ENCODE data around the gene FBLN1.
"Not testable (repeated sequence)": the region's sequence is repeated elsewhere in the genome, so short reads cannot be mapped to it uniquely, and the experiment has no call there.

Gene FBLN1

DNA sequence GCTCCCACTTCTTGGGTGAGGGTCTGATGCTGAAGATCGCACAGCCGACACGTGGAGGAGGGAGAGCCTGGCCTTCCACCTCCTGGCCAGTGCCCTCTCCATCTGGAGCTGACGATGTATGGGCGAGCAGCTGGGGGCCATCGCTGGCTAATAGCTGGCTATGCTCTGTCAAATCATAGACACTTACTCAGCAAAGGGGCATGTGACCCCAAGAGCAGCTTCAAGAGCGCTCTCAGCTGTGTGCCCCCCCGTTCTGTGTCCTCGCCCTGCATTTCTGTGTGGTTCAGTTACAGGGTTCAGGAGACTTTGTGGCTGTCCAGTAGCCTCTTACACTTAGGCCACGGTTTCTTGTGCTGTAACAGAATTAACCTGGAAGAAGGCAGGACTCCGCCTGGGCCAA is 26.4 kb downstream of the FBLN1 start:
- no peak for DNase-seq

DNA sequence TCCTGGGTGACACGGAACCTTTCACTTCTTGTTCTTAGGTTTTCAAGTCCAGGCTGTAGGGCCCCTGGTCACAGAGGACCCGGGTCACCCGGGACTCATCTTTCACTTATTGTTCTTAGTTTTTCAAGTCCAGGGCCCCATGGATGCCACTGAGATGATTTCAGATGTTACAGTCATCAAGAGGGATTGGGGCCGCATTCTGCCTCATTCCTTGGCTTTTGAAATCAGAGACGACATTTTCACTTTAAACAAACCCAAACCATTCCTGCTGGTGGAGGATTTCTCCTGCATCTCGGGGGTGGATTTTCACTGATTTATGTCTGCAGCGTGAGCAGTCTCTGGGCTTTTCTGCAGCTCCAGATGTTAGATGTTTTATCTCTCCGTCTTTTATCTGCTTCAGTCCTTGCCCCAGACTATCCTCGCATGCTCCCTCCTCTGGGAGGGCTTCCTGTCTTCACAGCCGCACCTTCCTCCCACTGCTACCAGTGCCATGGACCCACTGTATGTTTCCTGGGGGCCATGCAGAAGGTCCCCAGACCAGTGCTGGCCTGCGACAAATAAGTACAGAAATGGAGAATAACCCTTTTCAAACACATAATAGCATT is 27.4 kb downstream of the FBLN1 start:
- DNase-seq = no peak

GRCh38 chr22:45531441-45532234 is 29.0 kb downstream of the FBLN1 start:
- DNase-seq = no peak

GRCh38 chr22:45532235-45532631 is 29.6 kb downstream of the FBLN1 start:
- DNase-seq = no peak

DNA sequence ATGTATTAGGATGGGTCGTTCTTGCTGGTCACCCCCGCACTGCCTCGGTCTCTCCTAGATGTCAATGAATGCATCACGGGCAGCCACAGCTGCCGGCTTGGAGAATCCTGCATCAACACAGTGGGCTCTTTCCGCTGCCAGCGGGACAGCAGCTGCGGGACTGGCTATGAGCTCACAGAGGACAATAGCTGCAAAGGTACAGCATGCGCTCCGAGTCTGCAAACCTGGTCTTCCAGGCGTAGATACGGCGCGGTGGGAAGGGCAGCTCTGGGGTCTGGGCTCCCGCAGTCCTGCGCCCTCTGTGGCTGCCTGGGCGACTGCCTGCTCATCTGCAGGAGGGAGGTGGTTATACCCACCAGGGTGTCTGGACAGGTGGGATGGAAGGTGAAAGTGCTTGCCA is 31.0 kb downstream of the FBLN1 start:
- DNase-seq = no peak

DNA sequence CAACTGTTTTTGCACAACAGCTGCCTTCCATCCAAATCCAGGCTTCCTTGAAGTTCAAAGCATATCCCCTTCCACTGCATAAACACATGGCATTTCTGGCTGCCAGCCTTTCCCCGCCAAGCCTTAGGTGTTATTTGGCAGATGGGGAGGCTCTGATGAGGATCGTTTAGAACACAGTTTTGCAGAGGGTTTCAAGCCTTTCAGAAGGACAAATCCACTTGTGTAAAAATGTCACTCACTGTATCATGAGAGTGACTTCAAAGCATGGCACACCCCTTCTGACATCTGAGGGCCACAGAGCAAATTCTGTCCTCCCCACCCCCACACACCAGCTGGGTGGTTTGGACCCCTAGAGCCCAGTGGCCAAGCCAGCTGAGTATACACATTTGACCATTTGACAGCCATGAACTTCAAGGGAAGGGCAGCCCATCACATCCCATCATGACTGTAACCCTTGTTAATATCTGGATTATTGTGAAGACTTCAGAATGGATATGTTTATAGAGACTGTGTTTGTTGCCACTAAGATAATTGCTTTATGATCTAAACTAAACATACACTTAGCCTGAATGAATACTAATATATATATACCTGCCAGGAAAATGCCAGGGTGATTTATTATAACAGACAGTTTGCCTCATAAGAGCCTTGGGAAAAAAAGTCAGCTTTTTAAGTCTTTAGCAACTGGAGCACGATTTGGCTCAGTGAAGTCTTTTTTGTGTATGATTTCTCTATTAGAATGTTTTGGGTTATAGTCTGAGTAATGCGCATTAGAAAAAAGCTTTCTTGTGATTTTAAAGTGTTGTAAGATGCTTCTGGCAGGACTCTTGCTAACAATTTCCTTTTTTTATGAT is 31.9 kb downstream of the FBLN1 start:
- DNase-seq = no peak

DNA sequence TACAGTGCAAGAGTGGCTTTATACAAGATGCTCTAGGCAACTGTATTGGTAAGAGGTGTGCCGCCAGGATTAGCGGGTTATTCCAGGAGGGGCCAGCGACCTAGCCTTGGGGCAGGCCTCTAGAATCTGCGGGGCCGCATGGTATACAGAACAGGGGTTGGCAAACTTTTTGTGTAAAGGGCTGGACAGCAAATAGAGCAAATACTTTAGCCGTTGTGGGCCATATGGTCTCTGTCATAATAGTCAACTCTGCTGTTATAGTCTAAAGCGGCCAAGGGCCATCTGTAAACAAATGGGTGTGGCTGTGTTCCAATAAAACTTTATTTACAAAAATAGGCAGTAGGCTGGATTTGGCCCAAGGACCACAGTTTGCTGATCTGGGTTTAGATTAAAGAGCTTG is 32.6 kb downstream of the FBLN1 start:
- DNase-seq = no peak

GRCh38 chr22:45535835-45536234 is 33.2 kb downstream of the FBLN1 start:
- not testable (repeated sequence) for DNase-seq

DNA sequence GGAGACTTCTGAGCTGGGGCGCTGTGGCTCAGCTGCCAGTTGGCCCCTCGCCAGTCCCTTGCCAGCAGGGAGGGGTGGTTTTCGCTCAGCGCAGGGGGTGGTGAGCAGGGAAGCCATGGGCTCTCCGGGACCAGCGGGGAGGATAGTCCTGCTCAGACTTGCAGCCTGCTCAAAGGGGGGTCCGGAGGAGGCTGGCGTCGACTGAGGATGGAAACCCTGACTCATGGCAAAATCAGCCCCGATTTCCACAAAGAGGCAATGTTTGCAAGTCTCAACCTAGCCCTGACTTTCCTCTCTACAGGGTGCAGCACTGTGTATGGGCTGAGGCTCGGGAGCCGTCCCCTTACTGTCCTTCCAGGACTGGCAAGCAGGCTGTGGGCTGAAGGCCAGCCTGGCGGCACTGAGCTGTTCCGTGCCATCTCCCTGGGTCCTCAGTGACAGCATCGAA is 35.1 kb downstream of the FBLN1 start:
- DNase-seq = no peak

DNA sequence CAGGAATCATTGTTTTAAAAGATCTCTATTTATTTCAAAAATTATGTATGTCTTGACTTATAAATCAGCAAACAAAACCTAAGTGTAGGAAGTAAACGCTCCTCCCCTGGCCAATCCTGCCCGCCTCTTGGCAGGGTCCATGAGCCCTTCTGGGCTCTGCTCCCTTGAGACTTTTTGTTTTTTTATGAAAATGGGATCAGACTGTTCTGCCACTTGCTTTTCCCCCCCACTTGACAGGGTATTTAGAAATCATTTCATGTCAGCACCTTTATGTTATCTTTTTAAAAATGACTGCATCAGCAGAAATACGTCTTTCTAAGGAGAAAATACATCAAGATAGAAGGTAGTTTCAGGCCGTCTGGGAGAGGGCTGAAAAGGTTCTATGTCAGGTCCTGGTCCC is 35.6 kb downstream of the FBLN1 start:
- no peak for DNase-seq

- no peak for DNase-seq
These were observed 37.4 kb downstream of the FBLN1 start for GRCh38 chr22:45540122-45540521.

GRCh38 chr22:45541382-45541979 is 38.8 kb downstream of the FBLN1 start:
- DNase-seq = no peak

DNA sequence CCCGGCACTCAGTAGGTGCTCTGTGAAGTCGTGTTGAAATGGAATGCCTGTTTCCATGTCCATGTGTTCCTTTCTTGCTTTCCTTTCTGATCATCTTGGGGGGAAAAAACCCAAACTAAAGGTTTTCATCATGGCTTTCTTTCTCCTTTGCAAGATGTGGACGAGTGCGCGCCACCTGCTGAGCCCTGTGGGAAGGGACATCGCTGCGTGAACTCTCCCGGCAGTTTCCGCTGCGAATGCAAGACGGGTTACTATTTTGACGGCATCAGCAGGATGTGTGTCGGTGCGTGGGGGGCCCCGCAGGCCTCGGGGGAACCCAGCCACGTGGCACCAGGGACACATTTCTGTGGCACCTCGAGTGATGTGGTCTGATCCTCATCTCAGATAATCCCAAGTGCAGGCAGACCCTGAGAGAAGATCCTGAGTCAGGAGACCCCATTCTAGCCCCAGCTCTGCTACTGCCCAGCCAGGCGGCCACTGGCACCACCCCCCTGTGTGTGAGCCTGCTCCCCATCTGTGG is 39.4 kb downstream of the FBLN1 start:
- no peak for DNase-seq

- not testable (repeated sequence) for DNase-seq
These were observed 40.1 kb downstream of the FBLN1 start for GRCh38 chr22:45542736-45543135.

DNA sequence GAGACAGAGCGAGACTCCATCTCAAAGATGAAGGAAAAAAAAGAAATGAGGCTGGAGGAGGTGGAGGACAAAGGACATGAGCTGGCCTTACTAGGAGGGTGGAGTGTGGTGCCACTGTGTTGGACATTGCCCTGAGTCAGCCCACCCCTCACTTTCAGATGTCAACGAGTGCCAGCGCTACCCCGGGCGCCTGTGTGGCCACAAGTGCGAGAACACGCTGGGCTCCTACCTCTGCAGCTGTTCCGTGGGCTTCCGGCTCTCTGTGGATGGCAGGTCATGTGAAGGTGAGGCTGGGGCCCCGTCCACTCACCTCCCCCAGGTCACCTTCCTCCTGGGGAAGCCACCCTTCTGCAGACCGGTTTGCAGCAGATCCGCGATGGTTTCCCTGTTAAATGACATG is 40.6 kb downstream of the FBLN1 start:
- DNase-seq = no peak

DNA sequence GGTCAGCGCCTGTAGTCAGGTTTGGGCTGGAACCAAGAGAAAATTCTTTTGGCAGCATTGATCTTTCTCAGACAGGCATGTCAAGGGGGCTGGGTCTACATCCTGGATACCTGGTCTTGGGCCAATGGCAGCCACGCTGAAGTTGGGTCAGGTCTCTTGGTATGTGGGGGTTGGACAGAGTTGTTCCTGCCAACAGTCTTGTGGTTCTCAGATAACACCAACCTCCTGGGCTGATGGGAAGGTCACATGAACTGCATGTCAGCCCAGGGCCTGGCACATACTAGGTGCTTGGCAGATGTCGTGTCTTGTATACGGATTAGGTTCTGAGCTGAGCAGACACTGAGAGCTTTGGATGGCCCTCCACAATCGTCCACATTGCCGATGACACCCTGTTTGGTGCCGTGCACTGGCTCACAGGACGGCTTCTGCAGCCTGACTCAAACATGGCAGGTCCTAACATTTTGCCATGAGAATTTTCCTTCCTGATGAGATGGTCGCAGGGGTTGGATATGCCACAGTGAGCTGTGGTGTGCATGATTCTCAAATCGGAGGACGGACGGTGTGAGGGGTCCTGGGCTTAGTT is 42.0 kb downstream of the FBLN1 start:
- no peak for DNase-seq

DNA sequence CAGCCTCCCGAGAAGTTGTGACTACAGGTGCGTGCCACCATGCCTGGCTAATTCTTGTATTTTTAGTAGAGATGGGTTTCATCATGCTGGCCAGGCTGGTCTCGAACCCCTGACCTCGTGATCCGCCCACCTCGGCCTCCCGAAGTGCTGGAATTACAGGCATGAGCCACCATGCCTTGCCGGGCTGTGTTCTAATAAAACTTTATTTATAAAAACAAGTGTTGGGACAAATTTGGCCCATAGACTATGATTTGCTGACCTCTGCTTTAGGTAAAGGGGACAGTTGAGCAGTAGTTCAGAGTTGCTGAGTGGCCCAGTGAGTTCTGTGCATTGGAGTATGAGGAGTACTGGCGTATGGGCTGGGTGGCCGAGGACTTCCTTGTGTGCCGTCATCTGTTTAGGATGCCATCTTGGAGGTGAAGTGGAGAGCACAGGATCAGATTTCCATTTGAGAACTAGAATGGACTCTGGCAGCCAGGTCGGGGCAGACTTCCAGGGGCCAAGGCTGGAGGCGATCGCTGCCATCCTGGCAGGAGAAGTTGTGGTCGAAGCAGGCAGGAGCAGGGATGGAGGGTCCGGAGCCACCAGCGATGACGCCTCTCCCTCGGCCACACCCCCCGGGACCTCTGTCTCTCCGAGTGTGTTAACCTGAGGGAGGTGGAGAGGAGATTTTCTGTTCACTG is 43.8 kb downstream of the FBLN1 start:
- peak; percentile 75 for DNase-seq

GRCh38 chr22:45547016-45547345 is 44.3 kb downstream of the FBLN1 start:
- no peak for DNase-seq

DNA sequence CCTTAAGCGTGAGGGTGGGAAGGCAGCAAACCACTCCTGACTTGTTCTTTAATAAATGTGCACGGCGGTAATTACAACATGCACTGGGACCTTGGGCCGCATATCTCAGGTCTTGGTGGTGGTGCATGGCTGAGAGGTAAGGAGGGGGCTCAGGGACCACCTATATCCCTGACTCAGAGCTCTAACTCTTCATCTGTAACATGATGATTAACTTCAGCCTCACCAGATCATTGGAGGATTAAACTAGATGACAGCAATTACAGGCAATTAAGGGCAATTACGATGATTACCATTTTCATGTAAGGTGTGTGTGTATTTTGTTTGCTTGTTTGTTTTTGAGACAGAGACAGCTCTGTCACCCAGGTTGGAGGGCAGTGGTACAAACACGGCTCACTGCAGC is 45.0 kb downstream of the FBLN1 start:
- DNase-seq = no peak

DNA sequence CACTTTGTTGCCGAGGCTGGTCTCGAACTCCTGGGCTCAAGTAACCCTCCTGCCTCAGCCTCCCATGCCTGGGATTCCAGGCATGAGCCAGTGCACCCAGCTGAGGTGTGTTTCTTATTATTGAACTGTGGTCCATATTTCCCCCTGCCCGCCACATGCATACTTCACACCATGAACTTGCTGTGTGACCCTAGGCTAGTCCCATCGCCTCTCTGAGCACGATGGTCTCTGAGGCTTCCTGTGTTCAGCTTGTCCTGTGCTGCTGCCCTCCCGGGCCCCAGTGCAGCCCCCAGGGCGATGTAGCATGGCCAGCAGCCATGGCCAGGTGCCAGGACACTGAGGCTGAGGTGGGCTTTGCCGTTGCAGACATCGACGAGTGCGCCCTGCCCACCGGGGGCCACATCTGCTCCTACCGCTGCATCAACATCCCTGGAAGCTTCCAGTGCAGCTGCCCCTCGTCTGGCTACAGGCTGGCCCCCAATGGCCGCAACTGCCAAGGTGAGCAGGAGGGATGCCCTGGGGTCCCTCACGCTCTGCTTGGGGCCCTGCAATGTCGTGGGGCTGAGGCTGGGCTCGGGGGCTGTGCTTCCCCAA is 45.7 kb downstream of the FBLN1 start:
- no peak for DNase-seq

- DNase-seq = no peak
These were observed 46.5 kb downstream of the FBLN1 start for GRCh38 chr22:45548991-45549761.
